ENCODE results near the gene KCNN3.

KCNN3 gene

DNA sequence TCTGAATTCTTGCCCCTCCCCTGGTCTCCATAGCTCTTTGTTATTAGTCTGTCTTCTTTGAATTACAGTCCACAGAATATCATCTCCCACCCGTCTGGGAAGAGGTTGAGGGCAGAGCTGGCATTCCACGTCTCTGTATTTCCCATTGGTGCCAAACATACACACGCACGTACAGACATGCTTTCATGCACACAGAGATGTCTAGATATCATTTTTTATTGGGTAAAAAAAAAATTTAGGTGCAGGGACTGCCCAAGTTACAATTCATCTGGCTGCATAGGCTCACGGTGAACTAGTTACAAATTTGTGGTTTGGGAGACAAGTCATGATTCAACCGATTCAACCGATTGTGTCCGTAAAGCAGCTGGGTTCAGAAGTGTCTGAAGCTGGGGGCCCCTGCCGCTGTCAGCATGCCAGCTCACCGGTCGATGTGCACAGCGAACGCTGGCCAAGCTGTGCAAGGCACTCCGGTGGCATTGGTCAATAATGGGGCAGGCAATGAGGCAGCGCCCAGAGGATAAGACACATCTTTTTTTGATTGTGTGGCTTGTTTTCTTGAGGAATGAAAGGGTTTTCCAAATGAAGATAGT lies 73.7 kb downstream of the KCNN3 start:
- Histone ChIP-seq H3K27me3 (ENCODE audit: control insufficient read depth in 2 of 2, insufficient read depth in 2 of 2, low read length in 2 of 2) (no peaks in the 10 kb centered on the region), H3K4me1 (ENCODE audit: control insufficient read depth in 2 of 2, insufficient read depth in 2 of 2, low read length in 2 of 2) (no peaks in the 10 kb centered on the region), H3K27ac (ENCODE audit: low read depth in 2 of 2, low read length in 2 of 2) (no peak overlapping the region), H3K36me3 (ENCODE audit: control insufficient read depth in 2 of 2, insufficient read depth in 2 of 2, low read length in 2 of 2) (no peaks in the 10 kb centered on the region), H3K4me3 (ENCODE audit: low read length in 2 of 2) (no peak overlapping the region), H3K9me3 (ENCODE audit: control insufficient read depth in 2 of 2, low read length in 2 of 2) (no peaks in the 10 kb centered on the region), H3K9ac (ENCODE audit: low read depth in 1 of 2, low read length in 2 of 2) (no peak overlapping the region)

DNA sequence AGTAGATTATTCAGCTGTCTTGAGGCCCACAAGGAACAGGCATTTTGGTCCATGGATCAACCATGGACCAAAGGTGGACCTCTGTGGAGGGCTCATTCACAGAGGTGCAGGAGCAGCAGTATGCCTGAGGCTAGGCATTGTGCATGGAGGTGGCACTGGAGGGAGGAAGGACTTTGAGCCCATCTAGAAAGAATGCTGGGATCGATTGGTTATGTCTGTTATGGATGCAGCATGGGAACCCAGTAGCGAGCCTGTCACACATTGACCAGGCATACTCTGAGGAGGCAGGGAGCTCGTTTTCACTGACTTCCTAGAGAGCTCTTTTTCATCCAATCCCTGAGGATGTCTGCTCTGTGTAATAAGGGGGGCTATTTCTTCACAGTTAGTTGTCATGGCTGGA lies 75.5 kb downstream of the KCNN3 start:
- no peak overlapping the region for H3K4me3 ChIP-seq (ENCODE audit: low read length in 2 of 2)
- no peak overlapping the region for H3K9ac ChIP-seq (ENCODE audit: low read depth in 1 of 2, low read length in 2 of 2)
- no peaks in the 10 kb centered on the region for H3K4me1 ChIP-seq (ENCODE audit: control insufficient read depth in 2 of 2, insufficient read depth in 2 of 2, low read length in 2 of 2)
- no peaks in the 10 kb centered on the region for H3K9me3 ChIP-seq (ENCODE audit: control insufficient read depth in 2 of 2, low read length in 2 of 2)
- no peaks in the 10 kb centered on the region for H3K27me3 ChIP-seq (ENCODE audit: control insufficient read depth in 2 of 2, insufficient read depth in 2 of 2, low read length in 2 of 2)
- no peak overlapping the region for H3K27ac ChIP-seq (ENCODE audit: low read depth in 2 of 2, low read length in 2 of 2)
- H3K36me3 ChIP-seq (ENCODE audit: control insufficient read depth in 2 of 2, insufficient read depth in 2 of 2, low read length in 2 of 2): no peaks in the 10 kb centered on the region

DNA sequence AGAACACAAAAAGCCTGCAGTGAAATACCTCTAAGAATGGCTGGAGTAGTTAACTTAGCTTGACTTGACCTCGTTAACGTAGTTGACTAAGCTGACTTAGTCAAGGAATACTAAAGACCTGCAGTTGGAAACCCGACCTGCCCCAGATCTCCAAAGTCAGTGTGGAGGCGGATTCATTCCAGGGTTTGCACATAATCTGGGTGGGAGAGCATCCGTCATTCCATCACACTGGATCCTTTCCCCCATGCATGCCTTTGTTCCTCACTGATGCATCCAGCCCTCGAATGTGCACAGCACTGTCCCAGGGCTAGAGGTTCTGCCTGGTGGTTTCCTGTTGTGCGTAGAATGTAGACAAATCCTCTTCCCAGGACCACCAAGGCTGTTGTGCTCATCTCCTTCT lies 76.4 kb downstream of the KCNN3 start:
- no peak overlapping the region for H3K27ac ChIP-seq (ENCODE audit: low read depth in 2 of 2, low read length in 2 of 2)
- no peaks in the 10 kb centered on the region for H3K36me3 ChIP-seq (ENCODE audit: control insufficient read depth in 2 of 2, insufficient read depth in 2 of 2, low read length in 2 of 2)
- H3K4me1 ChIP-seq (ENCODE audit: control insufficient read depth in 2 of 2, insufficient read depth in 2 of 2, low read length in 2 of 2): no peaks in the 10 kb centered on the region
- no peak overlapping the region for H3K9ac ChIP-seq (ENCODE audit: low read depth in 1 of 2, low read length in 2 of 2)
- no peaks in the 10 kb centered on the region for H3K27me3 ChIP-seq (ENCODE audit: control insufficient read depth in 2 of 2, insufficient read depth in 2 of 2, low read length in 2 of 2)
- no peaks in the 10 kb centered on the region for H3K9me3 ChIP-seq (ENCODE audit: control insufficient read depth in 2 of 2, low read length in 2 of 2)
- H3K4me3 ChIP-seq (ENCODE audit: low read length in 2 of 2): no peak overlapping the region

DNA sequence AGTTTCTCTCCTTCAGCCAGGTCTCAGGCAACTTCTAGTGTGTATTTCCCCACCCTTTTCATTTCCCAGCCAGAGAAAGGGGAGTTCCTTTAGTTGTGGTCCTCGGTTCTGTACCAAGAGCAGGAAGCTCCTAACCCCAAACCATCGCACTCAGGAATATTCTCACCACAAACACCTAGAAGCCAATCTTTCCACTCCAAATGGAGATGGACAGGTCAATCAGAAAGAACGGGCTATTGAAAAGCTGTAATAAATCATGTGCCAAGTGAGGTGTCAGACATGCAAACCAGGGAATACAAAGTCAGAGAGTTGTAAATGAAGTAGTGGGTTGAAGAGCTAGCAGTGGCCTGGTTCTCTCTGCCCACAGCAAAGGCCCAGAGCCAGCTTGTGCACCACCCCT lies 77.2 kb downstream of the KCNN3 start:
- Histone ChIP-seq H3K27ac (ENCODE audit: low read depth in 2 of 2, low read length in 2 of 2) (no peak overlapping the region), H3K4me3 (ENCODE audit: low read length in 2 of 2) (no peak overlapping the region), H3K36me3 (ENCODE audit: control insufficient read depth in 2 of 2, insufficient read depth in 2 of 2, low read length in 2 of 2) (no peaks in the 10 kb centered on the region), H3K4me1 (ENCODE audit: control insufficient read depth in 2 of 2, insufficient read depth in 2 of 2, low read length in 2 of 2) (no peaks in the 10 kb centered on the region), H3K27me3 (ENCODE audit: control insufficient read depth in 2 of 2, insufficient read depth in 2 of 2, low read length in 2 of 2) (no peaks in the 10 kb centered on the region), H3K9ac (ENCODE audit: low read depth in 1 of 2, low read length in 2 of 2) (no peak overlapping the region), H3K9me3 (ENCODE audit: control insufficient read depth in 2 of 2, low read length in 2 of 2) (no peaks in the 10 kb centered on the region)

- no peaks in the 10 kb centered on the region for H3K9me3 ChIP-seq (ENCODE audit: control insufficient read depth in 2 of 2, low read length in 2 of 2)
These were observed 78.6 kb downstream of the KCNN3 start for GRCh38 chr1:154791292-154792166.

GRCh38 chr1:154788886-154789285 lies 81.2 kb downstream of the KCNN3 start:
- H3K27ac ChIP-seq (ENCODE audit: low read depth in 2 of 2, low read length in 2 of 2): no peak overlapping the region
- H3K4me3 ChIP-seq (ENCODE audit: low read length in 2 of 2): no peak overlapping the region
- no peaks in the 10 kb centered on the region for H3K4me1 ChIP-seq (ENCODE audit: control insufficient read depth in 2 of 2, insufficient read depth in 2 of 2, low read length in 2 of 2)
- no peaks in the 10 kb centered on the region for H3K27me3 ChIP-seq (ENCODE audit: control insufficient read depth in 2 of 2, insufficient read depth in 2 of 2, low read length in 2 of 2)
- no peak overlapping the region for H3K9ac ChIP-seq (ENCODE audit: low read depth in 1 of 2, low read length in 2 of 2)
- no peaks in the 10 kb centered on the region for H3K9me3 ChIP-seq (ENCODE audit: control insufficient read depth in 2 of 2, low read length in 2 of 2)
- H3K36me3 ChIP-seq (ENCODE audit: control insufficient read depth in 2 of 2, insufficient read depth in 2 of 2, low read length in 2 of 2): no peaks in the 10 kb centered on the region

More at GRCh38 chr1:154791292-154792166, 78.6 kb downstream of the KCNN3 start:
- Histone ChIP-seq H3K27me3 (ENCODE audit: control insufficient read depth in 2 of 2, insufficient read depth in 2 of 2, low read length in 2 of 2) (no peaks in the 10 kb centered on the region), H3K9ac (ENCODE audit: low read depth in 1 of 2, low read length in 2 of 2) (no peak overlapping the region), H3K4me3 (ENCODE audit: low read length in 2 of 2) (no peak overlapping the region), H3K4me1 (ENCODE audit: control insufficient read depth in 2 of 2, insufficient read depth in 2 of 2, low read length in 2 of 2) (no peaks in the 10 kb centered on the region), H3K36me3 (ENCODE audit: control insufficient read depth in 2 of 2, insufficient read depth in 2 of 2, low read length in 2 of 2) (no peaks in the 10 kb centered on the region), H3K27ac (ENCODE audit: low read depth in 2 of 2, low read length in 2 of 2) (no peak overlapping the region)

GRCh38 chr1:154788110-154788870 lies 81.8 kb downstream of the KCNN3 start:
- no peak overlapping the region for H3K4me3 ChIP-seq (ENCODE audit: low read length in 2 of 2)
- H3K4me1 ChIP-seq (ENCODE audit: control insufficient read depth in 2 of 2, insufficient read depth in 2 of 2, low read length in 2 of 2): no peaks in the 10 kb centered on the region
- H3K9me3 ChIP-seq (ENCODE audit: control insufficient read depth in 2 of 2, low read length in 2 of 2): no peaks in the 10 kb centered on the region
- no peak overlapping the region for H3K9ac ChIP-seq (ENCODE audit: low read depth in 1 of 2, low read length in 2 of 2)
- H3K27ac ChIP-seq (ENCODE audit: low read depth in 2 of 2, low read length in 2 of 2): no peak overlapping the region
- H3K36me3 ChIP-seq (ENCODE audit: control insufficient read depth in 2 of 2, insufficient read depth in 2 of 2, low read length in 2 of 2): no peaks in the 10 kb centered on the region
- no peaks in the 10 kb centered on the region for H3K27me3 ChIP-seq (ENCODE audit: control insufficient read depth in 2 of 2, insufficient read depth in 2 of 2, low read length in 2 of 2)

DNA sequence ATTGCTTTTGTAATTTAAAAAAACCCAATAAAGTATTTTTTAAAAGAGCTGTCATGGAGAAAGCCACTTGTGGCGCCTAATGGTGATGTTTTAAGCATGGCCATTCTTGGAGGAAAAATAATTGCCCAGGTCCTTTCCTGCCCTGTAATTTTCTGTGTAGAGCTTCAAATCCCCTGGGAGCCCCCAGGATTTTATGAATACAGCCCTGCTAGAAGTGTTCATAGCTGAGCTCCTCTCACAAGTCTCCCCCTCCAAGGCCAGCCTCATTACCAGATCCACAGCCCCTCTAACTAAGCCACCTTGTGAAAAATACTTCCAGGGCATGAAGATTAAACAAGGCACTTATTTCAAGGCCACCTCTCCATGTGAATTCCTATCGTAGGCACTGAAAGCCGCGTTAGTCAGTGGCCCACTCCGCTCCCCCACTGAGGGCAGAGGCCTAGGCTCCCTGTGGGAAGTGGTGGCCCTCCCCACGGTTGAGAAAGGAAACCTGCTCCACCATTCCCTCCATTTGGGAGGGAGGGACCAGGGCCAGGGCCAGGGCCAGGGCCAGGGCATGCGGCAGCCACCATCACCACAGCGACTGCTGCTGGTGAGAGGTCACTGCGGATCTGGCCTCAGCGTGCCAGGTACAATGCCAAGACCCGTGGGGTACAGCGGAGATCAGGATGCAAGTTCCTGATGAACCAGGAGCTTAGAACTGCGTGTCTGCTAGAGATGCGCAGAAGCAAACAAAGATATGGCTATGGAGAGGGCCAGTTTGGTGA lies 83.1 kb downstream of the KCNN3 start:
- Histone ChIP-seq H3K4me3 (ENCODE audit: low read length in 2 of 2) (no peak overlapping the region), H3K9me3 (ENCODE audit: control insufficient read depth in 2 of 2, low read length in 2 of 2) (no peaks in the 10 kb centered on the region), H3K27me3 (ENCODE audit: control insufficient read depth in 2 of 2, insufficient read depth in 2 of 2, low read length in 2 of 2) (no peaks in the 10 kb centered on the region), H3K9ac (ENCODE audit: low read depth in 1 of 2, low read length in 2 of 2) (no peak overlapping the region), H3K4me1 (ENCODE audit: control insufficient read depth in 2 of 2, insufficient read depth in 2 of 2, low read length in 2 of 2) (no peaks in the 10 kb centered on the region), H3K27ac (ENCODE audit: low read depth in 2 of 2, low read length in 2 of 2) (no peak overlapping the region), H3K36me3 (ENCODE audit: control insufficient read depth in 2 of 2, insufficient read depth in 2 of 2, low read length in 2 of 2) (no peaks in the 10 kb centered on the region)

DNA sequence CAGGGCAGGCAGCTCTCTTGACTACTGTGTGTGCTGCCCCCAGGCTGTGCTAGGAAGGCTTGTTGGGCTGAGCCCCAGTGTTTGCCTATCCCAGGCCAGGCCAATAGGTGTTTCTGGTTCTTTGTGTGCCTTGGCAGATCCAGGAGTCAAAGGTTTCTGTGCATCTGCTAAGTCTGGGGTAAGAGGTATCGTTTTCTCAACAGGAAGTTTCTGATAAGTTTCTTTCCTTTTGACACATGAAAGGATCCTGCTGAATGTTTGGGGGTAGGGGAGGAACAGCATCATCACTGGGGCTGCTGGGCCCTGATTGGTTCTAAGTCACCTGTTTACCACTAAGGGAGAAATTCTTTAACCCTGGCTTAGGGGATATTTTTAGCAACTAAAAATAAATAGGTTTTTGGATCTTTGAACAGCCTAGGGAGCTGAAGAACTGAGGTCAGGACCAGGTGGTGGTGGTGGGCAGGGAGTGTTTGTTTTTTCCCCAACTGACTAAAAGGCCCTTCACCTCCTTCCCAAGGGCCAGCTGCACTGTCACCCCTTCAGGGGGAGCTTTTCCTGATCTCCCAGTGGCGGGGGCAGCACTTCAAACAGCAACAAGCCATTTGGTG lies 85.1 kb downstream of the KCNN3 start:
- no peak overlapping the region for H3K4me3 ChIP-seq (ENCODE audit: low read length in 2 of 2)
- H3K36me3 ChIP-seq (ENCODE audit: control insufficient read depth in 2 of 2, insufficient read depth in 2 of 2, low read length in 2 of 2): no peaks in the 10 kb centered on the region
- H3K9me3 ChIP-seq (ENCODE audit: control insufficient read depth in 2 of 2, low read length in 2 of 2): no peaks in the 10 kb centered on the region
- H3K27ac ChIP-seq (ENCODE audit: low read depth in 2 of 2, low read length in 2 of 2): no peak overlapping the region
- H3K27me3 ChIP-seq (ENCODE audit: control insufficient read depth in 2 of 2, insufficient read depth in 2 of 2, low read length in 2 of 2): no peaks in the 10 kb centered on the region
- no peaks in the 10 kb centered on the region for H3K4me1 ChIP-seq (ENCODE audit: control insufficient read depth in 2 of 2, insufficient read depth in 2 of 2, low read length in 2 of 2)
- H3K9ac ChIP-seq (ENCODE audit: low read depth in 1 of 2, low read length in 2 of 2): no peak overlapping the region
